Mesothelial cell of epicardium (in vitro differentiated cells): ENCODE data around the gene YTHDF1. TPM values are rescaled to one million over a fixed set of nuclear protein-coding genes. Genes with fewer than 3 reads are reported as not detected.

Experiments used
- DNase-seq, 2 experiments: peaks; one replicate each; pipeline ENCODE4 v3.0.0; 2021; ENCODE audit warnings: low spot score in 2 of 2; ENCODE audit not compliant: unreplicated experiment in 2 of 2
- H3K27ac Mint-ChIP-seq: 2 replicates; pipeline ENCODE4 v1.8.0; 2021; ENCODE audit warnings: mixed read lengths
- H3K27me3 Mint-ChIP-seq: 2 replicates; pipeline ENCODE4 v1.8.0; 2021; ENCODE audit warnings: low read depth, mixed read lengths
- H3K36me3 Mint-ChIP-seq: 2 replicates; pipeline ENCODE4 v1.8.0; 2021; ENCODE audit warnings: mixed read lengths
- H3K4me1 Mint-ChIP-seq: 2 replicates; pipeline ENCODE4 v1.8.0; 2021; ENCODE audit warnings: mixed read lengths
- H3K4me3 Mint-ChIP-seq: 2 replicates; pipeline ENCODE4 v1.8.0; 2021; ENCODE audit warnings: mild to moderate bottlenecking, moderate library complexity, mixed read lengths
- H3K9me3 Mint-ChIP-seq: 2 replicates; pipeline ENCODE4 v1.8.0; 2021; ENCODE audit warnings: mixed read lengths
- CTCF ChIP-seq: fragments of 200-600 bp; sonication (generic); IDR thresholded peaks from one replicate; pipeline ENCODE4 v1.5.0; 2021; ENCODE audit warnings: antibody characterized with exemption; ENCODE audit not compliant: unreplicated experiment
- total RNA-seq: library from RNA; stranded (reverse); gene quantifications from 3 replicates; pipeline ENCODE4 v1.2.1, GENCODE V29; 2021

Gene YTHDF1
- total RNA-seq, 1 donor from 2014 or later: 49.3 TPM

DNA sequence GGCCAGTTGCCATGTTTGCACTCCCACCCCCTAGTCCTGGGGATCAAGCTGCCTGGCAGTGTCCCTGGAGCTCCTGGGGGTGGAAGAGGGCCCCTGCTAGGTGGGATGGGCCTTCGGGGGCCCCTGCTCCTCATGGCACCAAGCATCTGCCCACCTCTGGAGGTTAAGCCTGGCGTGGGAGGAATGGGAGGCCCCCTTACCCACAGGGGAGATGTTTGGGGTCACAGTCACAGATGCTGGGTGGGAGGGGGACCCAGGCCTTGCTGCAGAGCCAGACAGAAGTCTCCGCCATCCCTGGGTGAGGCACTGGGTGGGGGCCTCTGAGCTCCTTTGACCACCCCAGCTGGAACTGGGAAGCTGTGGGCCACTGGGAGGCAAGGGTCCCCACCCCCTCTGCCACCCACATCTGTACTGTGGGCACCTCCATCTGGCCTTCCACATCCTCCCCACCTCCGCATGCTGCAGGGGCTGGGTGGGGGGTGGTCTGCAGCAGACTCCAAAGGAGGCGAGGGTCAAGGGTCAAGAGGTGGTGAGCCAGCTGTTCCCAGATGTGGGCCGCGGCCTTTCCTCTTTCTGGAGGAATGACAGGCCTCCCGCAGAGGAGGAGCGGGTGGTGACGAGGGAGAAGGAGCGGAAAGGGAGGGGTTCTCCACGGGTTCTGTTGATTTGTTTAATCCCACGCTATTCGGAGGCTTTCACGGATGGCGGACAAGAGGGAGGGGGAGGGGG is 41.5 kb downstream of the YTHDF1 start:
- H3K4me1 Mint-ChIP-seq: peaks cover 7% of the 10 kb centered on the region
- H3K4me3 Mint-ChIP-seq: no peak overlapping the region
- peaks cover 81% of the 10 kb centered on the region for H3K27me3 Mint-ChIP-seq
- no peak overlapping the region for H3K27ac Mint-ChIP-seq
- no peak for DNase-seq
- no peak for TF ChIP-seq CTCF
- no peaks in the 10 kb centered on the region for H3K9me3 Mint-ChIP-seq
- no peaks in the 10 kb centered on the region for H3K36me3 Mint-ChIP-seq

GRCh38 chr20:63173552-63174191 is 42.3 kb downstream of the YTHDF1 start:
- no peak for TF ChIP-seq CTCF
- no peak overlapping the region for H3K4me3 Mint-ChIP-seq
- H3K4me1 Mint-ChIP-seq: peaks cover 5% of the 10 kb centered on the region
- H3K36me3 Mint-ChIP-seq: no peaks in the 10 kb centered on the region
- no peak overlapping the region for H3K27ac Mint-ChIP-seq
- no peak for DNase-seq
- no peaks in the 10 kb centered on the region for H3K9me3 Mint-ChIP-seq
- H3K27me3 Mint-ChIP-seq: peaks cover 81% of the 10 kb centered on the region

- Mint-ChIP-seq H3K36me3 (no peaks in the 10 kb centered on the region), H3K4me1 (peaks cover 3% of the 10 kb centered on the region), H3K27me3 (peaks cover 83% of the 10 kb centered on the region), H3K4me3 (no peak overlapping the region), H3K9me3 (no peaks in the 10 kb centered on the region), H3K27ac (no peak overlapping the region)
- no peak for TF ChIP-seq CTCF
- DNase-seq: no peak
These were observed 43.2 kb downstream of the YTHDF1 start for GRCh38 chr20:63172726-63173125.

GRCh38 chr20:63171991-63172390 is 43.9 kb downstream of the YTHDF1 start:
- Mint-ChIP-seq H3K27me3 (peaks cover 83% of the 10 kb centered on the region), H3K4me3 (no peak overlapping the region)

DNA sequence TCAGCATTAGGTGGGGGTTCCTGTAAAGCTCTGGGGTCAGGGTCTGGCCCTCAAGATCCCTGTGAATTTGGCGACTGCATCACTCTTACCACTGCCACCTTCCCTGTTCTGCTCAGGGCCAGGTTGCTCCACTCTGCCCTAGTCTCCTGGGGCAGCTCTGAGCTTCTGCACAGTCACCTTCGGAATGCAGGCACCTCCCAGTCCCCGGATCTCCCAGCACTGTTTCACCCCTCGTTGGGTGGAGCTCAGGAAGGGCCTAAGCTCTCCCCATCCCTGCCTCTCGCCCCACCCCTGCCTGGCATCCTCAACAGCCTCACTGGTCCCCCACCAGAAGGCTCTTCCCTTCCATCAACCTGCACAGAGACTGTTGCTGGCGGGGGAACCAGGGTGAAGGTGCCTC is 46.2 kb downstream of the YTHDF1 start:
- no peak for TF ChIP-seq CTCF
- Mint-ChIP-seq H3K36me3 (no peaks in the 10 kb centered on the region), H3K9me3 (no peaks in the 10 kb centered on the region), H3K27ac (no peak overlapping the region), H3K27me3 (peaks cover 76% of the 10 kb centered on the region), H3K4me1 (no peaks in the 10 kb centered on the region), H3K4me3 (no peak overlapping the region)
- DNase-seq: no peak

More at GRCh38 chr20:63171991-63172390, 43.9 kb downstream of the YTHDF1 start:
- no peak for TF ChIP-seq CTCF
- Mint-ChIP-seq H3K4me1 (peaks cover 3% of the 10 kb centered on the region), H3K27ac (no peak overlapping the region), H3K9me3 (no peaks in the 10 kb centered on the region), H3K36me3 (no peaks in the 10 kb centered on the region)
- DNase-seq: no peak
